Measurements from ENCODE around the gene IREB2.

- no peak for TF ChIP-seq CTCF (conservative IDR thresholded peaks at IDR 0.05)
- TF ChIP-seq ZFX (IDR thresholded peaks at IDR 0.05), result no peak
Observed at GRCh38 chr15:78479650-78480049, 41.6 kb downstream of the IREB2 start.

All from C4-2B (cell line).